ENCODE results near the gene ITFG2. TPM values are rescaled to one million over a fixed set of nuclear protein-coding genes. Genes with fewer than 3 reads are reported as not detected.

Gene ITFG2
- total and polyA plus RNA-seq, 10 of the 15 experiments (the other 5 are each of a cell fraction or from before 2014, with no cell fraction given) = 21.2 to 39.5 (median 25.9) TPM

- BruUV-seq (replicated peaks) = no TSS peak
- RAD21 ChIA-PET (ENCODE audit: unreplicated experiment) = no interaction called here
- ATAC-seq (no peak), FAIRE-seq (no peak), DNase-seq (ENCODE audit: low read depth, low spot score) (no peak)
- Histone ChIP-seq H3K79me2 (ENCODE audit: control insufficient read depth, insufficient read depth, low read length) (peaks cover 22% of the 10 kb centered on the region), H3K9ac (ENCODE audit: control insufficient read depth, insufficient read depth, low read length) (no peak overlapping the region), H3K4me1 (ENCODE audit: control insufficient read depth, insufficient read depth, low read length) (no peaks in the 10 kb centered on the region; the same call in 1 of the 2 replicates), H3K9me3 (replicated peaks; ENCODE audit: control insufficient read depth, insufficient read depth, low read length) (no peaks in the 10 kb centered on the region), H3K4me2 (ENCODE audit: control insufficient read depth, insufficient read depth) (no peak overlapping the region), H4K20me1 (ENCODE audit: control insufficient read depth, insufficient read depth) (no peaks in the 10 kb centered on the region; the same call in none of the 2 replicates), H3K27ac (ENCODE audit: control insufficient read depth, insufficient read depth) (no peak overlapping the region), H3K36me3 (ENCODE audit: control insufficient read depth in 2 of 2, insufficient read depth in 2 of 2, low read length in 1 of 2) (peaks cover 2 to 3% of the 10 kb centered on the region in 2 experiments; a peak in 2 of 4 replicates), H3K4me3 (no peak overlapping the region), H3K27me3 (replicated peaks in 1 of 2; ENCODE audit: control insufficient read depth in 2 of 2, insufficient read depth in 2 of 2, low read length in 1 of 2) (peaks cover 0 to 3% of the 10 kb centered on the region in 2 experiments; a peak in 1 of 4 replicates), H2AFZ (ENCODE audit: control insufficient read depth, low read depth, low read length) (no peak overlapping the region)
- WGBS (ENCODE audit: insufficient coverage, insufficient replicate concordance, low lambda C conversion rate, missing lambda C conversion rate) = 72% methylated on average over 25 of the region's 25 CpGs
- CTCF ChIA-PET = interaction anchor here (0.9 kb wide), 1 partner anchor 10 kb away, joined by 3 read pairs; no protein-coding TSS in a partner anchor
- TF ChIP-seq ATF2 (IDR thresholded peaks at IDR 0.05; ENCODE audit: low read length) (no peak), EED (IDR thresholded peaks at IDR 0.05; ENCODE audit: low read depth) (no peak), BACH1 (IDR thresholded peaks at IDR 0.05; ENCODE audit: borderline replicate concordance) (no peak), CREM (IDR thresholded peaks at IDR 0.05; ENCODE audit: low read depth) (no peak), NFYB (IDR thresholded peaks at IDR 0.05; ENCODE audit: insufficient read depth, low read depth, low read length) (no peak), SREBF1 (IDR thresholded peaks at IDR 0.05; ENCODE audit: low read length) (no peak), RUNX3 (IDR thresholded peaks at IDR 0.05; ENCODE audit: low read length) (no peak), PRDM15 (CRISPR knock-in tag; IDR thresholded peaks at IDR 0.05) (no peak), FOXK2 (IDR thresholded peaks at IDR 0.05) (no peak)
- intact Hi-C loops (cut with micrococcal nuclease; ENCODE audit: unreplicated experiment) (no loop called here), in situ Hi-C loops (cut with MboI) (no loop called here)
- SMC1A ChIA-PET (ENCODE audit: uncharacterized antibody, unreplicated experiment) = no interaction called here
- POLR2A ChIA-PET = no interaction called here
Observed at GRCh38 chr12:2792671-2793500, 19.6 kb upstream of the ITFG2 start.

All from GM12878 (cell line).